HK-2 (cell line): Measurements from ENCODE around the gene MYG1.
"Not testable (repeated sequence)": the region's sequence is repeated elsewhere in the genome, so short reads cannot be mapped to it uniquely, and the experiment has no call there.

Experiments
- DNase-seq: peaks from one replicate; pipeline ENCODE4 v3.0.0-alpha.2; 2018; ENCODE audit not compliant: unreplicated experiment

MYG1 gene

DNA sequence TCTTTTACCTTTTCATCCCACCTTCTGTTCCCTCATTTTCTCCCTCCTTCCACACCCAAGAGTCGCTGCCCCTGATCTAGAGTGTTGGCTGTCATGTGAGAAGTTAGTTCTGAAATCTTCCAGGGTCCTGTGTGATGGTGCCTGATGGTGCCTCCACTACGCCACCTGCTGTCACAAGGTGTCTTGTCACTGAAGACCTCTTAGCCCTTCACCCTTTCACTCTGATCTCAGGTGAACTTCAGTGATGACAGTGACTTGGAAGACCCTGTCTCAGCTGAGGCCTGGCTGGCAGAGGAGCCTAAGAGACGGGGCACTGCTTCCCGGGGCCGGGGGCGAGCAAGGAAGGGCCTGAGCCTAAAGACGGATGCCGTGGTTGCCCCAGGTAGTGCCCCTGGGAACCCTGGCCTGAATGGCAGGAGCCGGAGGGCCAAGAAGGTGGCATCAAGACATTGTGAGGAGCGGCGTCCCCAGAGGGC, 11.7 kb upstream of the MYG1 start:
- peak; percentile 52 for DNase-seq

DNA sequence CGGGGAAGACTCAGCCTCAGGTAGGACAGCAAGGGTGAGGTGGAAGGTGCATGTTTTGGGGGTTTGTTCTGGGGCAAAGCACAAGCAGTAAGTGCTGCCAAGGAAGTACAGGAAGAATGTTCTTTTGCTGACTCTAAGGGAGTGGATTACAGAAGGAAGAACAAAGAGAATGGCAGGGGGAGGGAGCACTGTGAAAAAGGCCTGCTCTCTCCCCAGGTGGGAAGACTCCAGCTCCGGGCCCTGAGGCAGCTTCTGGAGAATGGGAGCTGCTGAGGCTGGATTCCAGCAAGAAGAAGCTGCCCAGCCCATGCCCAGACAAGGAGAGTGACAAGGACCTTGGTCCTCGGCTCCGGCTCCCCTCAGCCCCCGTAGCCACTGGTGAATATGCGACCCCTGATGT, 11.2 kb upstream of the MYG1 start:
- no peak for DNase-seq

DNA sequence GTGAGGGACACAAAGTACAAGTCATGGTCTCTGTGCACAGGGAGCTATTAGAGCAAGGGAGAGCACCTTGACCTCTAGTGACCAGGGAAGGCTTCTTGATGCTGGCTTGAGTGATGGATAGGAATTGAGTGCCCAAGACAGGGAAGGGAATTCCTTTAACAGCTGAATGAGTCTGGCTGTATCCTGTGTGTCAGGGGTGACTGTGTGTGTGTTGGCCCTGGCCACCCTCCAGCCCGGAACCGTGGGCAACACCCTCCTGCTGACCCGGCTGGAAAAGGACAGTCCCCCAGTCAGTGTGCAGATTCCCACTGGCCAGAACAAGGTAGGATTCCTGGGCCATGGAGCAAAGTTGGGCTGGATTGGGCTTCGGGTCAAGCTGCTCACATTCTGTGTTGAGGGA, 9.6 kb upstream of the MYG1 start:
- no peak for DNase-seq

DNA sequence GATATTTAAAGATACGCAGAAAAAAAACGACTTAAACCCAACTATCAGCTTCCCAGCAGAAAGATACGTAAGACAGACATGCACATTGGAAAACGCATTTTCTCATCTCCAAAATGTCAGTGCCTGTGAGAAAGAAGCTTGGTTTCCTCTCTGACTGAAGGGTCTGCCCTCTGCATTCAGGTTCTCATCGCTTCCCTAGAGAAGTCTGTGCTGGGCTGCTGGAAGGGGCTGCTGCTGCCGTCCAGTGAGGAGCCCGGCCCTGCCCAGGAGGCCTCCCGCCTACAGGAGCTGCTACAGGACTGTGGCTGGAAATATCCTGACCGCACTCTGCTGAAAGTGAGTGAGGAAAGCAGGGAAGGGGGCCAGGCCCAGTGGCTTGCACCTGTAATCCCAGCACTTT, 8.8 kb upstream of the MYG1 start:
- DNase-seq = no peak

DNA sequence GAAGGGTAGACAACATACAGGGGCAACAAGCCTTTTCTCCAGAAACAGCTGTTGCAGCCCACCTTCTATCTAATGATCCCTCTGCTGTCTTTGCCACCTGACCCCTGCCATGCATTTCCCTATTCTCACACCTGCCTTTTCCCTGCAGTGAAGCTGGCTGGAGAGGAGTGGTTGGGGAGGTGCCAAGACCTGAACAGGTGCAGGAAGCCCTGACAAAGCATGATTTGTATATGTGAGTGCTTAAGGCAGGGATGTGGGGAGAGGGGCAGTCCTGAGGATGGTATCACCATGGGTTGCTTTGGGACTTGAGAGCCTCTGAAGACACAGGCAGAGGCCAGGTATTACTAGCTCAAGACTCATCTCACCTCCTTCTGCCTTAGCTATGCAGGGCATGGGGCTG, 7.1 kb upstream of the MYG1 start:
- no peak for DNase-seq

DNA sequence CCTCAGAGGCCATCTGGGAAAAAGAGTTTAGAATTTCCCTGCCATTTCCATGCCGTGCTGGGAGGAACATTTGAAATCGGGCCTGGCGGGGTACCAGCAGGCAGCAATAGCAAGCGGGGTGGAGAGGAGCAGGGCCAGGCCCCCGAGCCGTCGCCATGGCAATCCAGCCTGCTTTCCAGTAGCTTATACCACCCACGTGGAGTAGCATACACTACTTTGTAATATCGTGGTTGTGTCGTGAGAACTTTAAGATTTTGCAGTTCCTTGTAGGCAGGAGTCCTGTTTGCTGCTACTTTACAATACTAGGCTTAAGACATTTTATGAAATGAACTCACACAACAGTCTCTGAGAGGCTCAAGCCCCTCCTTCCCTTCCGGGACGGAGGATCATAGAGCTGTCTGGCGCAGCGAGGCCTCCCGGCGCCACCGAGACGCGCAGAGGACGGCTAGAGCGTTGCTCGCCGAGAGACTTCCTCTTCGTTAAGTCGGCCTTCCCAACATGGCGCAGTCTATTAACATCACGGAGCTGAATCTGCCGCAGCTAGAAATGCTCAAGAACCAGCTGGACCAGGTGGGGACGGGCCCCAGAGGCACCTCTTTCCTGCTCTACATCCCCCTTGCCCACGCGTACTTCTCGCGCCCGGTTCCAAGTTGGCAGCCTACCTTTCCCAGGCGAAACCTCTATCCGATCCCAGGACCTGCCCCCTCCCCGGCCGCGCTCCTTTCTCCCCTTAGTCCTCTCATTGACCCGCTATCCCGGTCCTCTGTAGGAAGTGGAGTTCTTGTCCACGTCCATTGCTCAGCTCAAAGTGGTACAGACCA, 4.2 kb upstream of the MYG1 start, which contains the start of gene PFDN5:
Gene PFDN5, plus strand, starts transcription at position 473 of the 821 bp plus-strand sequence. Its CDS starts 26 bp downstream, at position 499.
- DNase-seq = peak; percentile 86

DNA sequence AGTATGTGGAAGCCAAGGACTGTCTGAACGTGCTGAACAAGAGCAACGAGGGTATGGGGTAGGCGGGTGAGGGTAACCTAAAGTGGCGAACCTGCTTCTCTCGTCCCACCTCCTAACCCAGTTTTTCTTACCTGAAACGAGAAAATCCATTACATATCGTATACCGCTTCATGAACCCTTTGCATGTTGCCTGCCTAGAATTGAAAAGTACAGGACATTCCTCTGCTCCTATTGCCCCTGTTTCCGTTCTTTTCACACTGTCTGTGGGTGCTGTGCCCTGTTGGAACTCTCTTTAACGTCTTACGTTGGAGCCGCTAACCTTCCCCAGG, 3.6 kb upstream of the MYG1 start:
- DNase-seq = no peak

DNA sequence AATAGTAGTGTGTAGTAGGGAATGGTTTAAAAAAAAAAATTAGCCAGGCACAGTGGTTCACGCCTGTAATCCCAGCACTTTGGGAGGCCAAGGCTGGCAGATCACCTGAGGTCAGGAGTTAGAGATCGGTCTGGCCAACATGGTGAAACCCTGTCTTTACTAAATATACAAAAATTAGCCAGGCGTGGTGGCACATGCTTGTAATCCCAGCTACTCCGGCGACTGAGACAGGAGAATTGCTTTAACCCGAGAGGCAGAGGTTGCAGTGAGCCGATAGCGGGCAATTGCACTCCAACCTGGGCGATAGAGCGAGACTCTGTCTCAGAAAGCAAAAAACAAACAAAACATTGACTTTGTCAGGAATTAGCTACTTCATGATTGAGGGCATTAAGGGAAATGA, 2.4 kb upstream of the MYG1 start:
- not testable (repeated sequence) for DNase-seq

DNA sequence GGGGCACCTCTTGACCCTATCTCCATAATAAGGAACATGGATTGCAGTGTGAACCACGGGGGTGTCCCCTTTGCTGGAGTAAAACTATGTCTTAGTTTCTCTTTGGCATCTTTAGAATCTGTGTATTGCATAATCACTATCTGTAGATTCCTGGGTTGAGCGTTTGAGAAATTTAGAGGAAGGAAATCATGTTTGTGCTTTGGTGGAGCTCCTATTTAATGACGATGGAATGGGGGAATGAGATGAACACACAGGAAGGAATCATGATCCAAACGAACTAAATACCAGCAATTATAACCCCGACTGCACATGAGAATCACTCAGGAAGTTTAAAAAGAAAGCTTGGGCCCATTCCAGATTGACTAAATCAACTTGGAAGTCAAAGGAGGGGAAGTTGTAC, 1.3 kb upstream of the MYG1 start:
- no peak for DNase-seq

DNA sequence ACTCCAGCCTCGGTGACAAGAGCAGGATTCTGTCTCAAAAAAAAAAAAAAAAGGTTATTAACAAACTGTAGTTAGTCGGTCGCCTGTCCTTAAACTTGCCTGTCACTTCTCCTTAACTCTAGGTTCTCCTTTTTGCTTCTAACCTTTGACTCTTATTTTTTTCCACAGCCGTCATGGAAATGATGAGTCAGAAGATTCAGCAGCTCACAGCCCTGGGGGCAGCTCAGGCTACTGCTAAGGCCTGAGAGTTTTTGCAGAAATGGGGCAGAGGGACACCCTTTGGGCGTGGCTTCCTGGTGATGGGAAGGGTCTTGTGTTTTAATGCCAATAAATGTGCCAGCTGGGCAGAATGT, 418 bp upstream of the MYG1 start:
- no peak for DNase-seq

DNA sequence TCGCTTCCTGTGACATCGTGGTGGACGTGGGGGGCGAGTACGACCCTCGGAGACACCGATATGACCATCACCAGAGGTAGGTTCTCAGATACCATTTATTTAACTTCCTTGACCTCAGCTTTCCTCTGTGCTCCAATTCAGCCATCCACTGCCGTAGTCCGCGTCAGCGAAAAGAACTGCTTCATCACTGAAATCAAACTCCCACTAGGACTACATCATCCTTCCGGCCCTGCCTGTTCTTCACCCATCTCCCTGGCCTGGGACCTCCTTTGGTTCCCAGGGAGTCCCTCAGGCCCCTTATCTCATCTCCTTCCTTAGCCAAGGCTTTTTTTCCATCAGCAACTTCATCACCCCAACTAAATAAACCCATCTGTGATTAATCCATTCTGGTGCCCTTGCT, 692 bp downstream of the MYG1 start:
- no peak for DNase-seq

DNA sequence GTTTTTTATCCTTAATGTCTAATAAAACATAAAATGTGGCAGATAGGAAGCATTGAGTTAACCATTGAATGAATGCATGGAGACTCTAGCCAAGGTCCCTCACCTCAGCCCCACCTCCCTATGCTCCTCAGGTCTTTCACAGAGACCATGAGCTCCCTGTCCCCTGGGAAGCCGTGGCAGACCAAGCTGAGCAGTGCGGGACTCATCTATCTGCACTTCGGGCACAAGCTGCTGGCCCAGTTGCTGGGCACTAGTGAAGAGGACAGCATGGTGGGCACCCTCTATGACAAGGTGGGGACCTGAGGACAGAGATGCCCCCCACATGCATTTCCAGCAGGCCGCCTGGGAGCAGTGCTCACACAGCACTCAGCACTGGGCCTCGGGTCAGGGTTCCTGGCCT, 3.4 kb downstream of the MYG1 start:
- no peak for DNase-seq

DNA sequence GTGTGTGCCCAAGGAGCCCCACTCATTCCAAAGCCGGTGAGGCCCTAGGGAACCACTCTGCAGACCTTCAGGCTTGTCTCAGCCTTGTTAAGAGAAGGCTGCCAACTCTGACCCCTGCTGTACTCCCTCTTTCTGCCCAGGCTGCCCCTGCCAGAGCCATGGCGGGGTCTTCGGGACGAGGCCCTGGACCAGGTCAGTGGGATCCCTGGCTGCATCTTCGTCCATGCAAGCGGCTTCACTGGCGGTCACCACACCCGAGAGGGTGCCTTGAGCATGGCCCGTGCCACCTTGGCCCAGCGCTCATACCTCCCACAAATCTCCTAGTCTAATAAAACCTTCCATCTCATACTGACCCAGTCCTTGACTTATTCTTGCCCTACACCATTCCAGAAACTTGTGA, 7.3 kb downstream of the MYG1 start:
- DNase-seq = no peak

DNA sequence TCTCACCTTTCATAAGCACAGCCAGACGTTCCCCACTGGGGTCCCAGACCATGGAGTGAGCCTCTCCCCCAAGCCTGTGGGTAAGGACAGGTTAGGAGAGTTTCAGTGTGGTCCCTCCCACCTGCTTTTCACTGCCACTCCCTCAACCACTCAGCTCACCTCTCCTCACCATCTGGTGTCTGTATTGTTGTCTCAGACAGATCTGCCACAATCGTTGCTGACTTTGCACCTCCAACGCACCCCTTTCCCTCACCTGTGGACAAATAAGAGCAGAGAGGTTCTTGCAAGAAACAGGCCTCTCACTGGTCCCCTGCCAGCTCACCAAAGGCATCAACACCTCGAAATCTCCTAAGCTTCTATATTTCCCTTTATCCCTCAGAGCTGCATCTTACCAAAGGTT, 8.8 kb downstream of the MYG1 start:
- DNase-seq = no peak

DNA sequence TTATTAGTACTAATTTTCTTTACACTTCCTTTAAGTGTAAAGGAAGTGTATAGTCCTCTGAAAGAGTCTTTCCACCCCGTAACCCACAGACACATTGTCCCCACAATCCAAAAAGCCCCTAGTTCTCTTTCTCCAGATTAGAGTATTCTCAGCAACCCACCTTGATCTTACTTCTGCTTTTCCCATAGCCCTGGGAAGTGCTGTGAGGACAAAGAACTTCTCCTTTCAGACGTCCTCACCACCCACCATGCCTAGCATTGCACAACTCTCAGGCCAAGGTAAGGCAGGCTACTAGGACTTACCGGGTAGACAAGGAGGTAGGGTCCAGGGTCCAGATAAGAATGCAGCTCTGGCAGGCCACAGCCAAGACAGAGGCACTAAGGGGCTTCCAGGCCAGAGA, 14.5 kb downstream of the MYG1 start:
- DNase-seq = no peak

DNA sequence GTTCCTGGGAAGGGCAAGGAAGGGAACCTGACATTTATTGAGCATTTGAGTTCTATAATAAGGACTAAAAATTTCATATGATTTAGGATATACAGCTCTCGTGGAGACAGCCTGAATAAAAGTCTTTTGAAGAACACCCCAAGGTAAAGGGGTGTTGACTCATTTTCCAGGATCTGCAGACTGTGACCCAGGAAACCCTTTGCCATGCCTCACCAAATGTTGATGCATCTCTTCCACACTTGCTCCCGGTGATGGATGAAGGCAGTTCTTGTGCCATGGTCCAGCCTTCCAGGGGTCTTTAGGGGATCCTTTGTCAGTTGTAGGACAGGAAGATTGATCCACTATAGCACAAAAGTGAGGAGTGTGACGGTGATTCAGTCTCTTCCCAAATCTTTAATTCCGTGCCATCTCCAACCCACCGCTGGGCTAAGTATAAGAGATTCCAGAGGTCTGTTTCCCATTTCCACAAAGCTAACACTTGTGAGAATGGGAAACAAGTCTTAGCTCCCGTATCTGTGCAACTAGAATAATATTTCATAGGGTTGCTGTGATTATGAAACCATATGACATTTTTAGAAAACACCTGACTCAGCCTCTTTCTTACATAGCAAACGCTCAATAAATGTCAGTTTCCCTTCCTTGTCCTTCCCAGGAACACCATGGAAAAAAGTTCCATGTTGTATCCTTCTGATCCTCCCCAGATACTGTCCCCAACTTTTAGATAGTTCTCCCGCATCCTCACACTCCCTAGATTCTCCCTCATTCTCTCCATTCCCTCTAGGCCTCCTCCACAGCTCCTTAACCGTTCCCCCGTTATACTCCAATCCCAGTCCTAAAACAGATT, 21.1 kb downstream of the MYG1 start:
- DNase-seq = no peak

DNA sequence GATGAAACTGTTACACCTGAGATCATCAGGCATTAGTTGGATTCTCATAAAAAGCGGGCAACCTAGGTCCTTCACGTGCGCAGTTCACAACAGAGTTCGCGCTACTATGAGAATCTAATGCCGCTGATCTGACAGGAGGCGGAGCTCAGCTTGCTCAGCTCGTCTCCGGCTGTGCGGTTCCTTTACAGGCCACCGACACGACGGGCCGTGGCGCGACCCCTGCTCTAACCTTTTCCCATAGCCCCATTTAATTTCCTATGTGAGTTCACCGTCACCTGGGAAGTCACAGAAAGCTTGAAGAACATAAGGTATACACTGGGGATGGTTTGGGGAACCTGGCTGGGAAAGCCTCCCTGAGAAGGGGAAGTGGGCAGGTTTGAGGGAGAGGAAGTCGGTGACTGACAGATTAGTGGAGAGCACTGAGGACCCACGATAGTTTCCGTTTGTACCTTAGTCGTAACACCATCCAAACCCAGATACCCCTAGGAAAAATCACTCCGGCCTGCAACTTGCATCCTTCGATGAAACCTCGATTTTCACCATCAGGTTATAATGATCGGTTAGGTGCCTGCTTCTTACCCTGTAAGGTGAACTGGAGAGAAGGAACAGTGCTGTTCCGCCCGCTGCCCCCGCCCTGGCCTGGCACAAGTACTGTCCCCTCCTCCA, 24.8 kb downstream of the MYG1 start:
- no peak for DNase-seq

DNA sequence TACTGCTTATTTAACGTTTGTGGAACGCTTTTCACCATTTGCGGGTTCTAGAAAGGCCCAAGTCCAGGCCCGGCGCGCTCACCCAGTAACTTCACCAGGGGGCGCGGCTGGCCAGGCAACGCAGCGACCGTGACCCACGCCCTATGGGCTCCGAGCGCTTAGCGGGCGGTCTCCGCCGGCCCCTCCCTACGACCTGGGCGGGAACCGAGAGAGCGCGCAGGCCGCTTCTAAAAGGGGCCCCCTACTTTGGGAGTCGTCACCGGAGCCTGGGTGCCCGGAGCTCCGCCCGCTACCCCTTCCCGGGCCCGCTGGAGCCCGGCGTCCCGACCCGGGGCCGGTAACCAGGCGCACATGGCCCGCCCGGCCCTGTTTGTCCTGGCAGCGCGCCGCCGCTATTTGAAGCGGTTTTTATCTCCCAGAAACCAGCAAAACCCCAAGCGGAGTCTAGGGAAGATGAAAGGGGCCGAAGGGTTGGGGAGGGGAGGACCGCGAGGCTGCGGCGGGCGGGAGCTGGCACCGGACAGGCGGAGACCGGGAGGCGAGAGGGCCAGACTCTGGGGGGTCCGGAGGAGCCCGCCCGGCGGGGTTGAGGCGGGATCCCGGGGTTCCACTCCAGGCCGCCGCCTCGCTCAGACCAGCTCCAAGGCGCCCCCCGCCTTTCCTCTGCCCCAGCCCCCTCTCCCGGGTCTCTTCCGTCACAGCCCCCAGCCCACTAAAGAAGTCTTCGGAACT, 25.4 kb downstream of the MYG1 start:
- DNase-seq = peak; percentile 91

DNA sequence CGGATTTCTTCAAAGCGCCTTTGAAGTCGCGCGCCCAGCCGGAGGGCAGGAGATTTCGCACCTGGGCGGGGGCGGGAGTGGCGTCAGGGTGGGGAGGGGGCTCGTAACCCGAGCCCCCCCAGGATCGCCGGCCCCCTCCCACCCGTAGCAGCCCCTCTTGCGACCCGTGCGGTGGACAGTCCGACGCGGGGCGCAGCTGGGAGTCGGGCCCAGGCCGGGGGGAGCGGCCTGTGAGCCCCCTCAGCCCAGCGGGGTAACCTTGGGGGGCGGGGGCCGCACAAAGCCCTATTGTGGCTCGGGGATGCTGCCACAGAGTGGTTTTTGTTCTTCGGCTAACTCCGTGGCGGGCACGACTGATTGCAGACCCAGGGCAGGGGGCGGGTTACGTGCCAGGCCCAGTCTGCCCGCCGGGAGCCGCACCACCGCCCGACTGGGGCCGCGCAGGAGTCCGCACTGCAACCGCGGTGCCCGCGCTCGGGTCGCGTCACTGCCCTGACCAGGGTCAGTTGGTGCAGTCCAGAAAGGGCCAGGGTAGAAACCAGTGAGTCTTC, 26.1 kb downstream of the MYG1 start:
- no peak for DNase-seq

DNA sequence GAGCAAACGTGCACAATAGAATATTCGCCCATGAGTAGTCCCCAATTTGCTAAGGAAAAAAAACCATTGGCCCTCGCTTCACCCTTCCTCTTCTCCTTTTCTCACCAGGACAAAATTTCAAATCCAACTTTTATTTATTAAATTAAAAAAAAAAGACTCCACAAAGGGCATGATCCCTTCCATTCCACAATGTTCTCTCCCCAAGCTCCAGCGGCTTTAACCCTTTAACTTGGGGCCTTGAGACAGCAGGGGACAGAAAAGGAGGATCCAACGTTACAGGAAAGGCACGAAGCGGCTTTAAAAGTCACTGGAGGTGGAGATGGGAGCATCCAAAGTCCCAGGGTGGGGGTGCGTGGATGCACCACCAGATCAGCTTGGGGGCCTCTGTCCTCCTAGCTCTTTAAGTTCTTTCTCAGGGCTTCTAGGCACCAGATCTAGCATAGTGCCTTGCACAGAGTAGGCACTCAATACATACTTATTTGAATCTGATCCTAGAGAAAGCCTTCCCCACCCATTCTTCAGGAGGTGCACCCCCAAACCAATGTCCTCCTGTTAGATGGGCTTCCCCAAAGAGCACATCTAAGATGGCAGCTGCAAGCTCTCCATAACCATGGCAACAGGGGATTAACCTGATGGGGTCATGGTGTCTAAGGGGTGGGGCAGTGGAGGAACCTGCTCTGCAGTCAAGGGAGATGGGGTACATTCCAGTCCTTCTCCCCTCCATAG, 27.1 kb downstream of the MYG1 start:
- no peak for DNase-seq

DNA sequence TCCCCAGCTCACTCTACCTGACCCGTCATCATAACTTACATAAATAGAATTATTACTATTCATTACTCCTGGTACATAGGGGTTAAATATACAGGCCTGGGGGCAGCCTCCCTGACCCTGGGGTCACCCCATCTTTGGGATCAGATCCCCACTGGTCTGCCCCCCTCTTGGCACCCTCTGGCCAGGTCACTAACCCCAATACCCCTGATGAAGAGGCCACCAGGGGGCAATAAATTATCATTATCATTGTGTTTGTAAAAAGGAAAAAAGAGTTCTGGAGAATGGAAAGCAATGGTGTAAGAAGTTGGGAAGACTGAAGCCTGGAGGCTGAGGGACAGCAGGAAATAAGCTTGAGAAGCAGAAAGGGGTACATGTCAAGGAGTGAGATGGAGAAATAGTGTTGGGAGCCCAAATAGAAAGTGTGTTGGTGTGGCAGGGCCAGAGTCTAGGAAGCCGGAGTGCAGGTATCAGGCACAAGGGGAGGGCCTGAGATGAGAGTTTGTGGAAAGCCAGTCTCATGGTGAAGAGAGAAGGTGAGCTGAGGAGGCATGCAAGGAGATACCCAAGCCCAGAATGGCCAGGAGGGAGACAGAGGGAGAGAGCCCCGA, 28.0 kb downstream of the MYG1 start:
- DNase-seq = no peak
